HG03354 (cell line): Measurements from ENCODE around the gene KLHDC9.
"Not testable (repeated sequence)": the region's sequence is repeated elsewhere in the genome, so short reads cannot be mapped to it uniquely, and the experiment has no call there.

ENCODE experiments used
- ATAC-seq: cut with Tn5 transposase; IDR thresholded peaks from one replicate; pipeline ENCODE4 v1.9.1; 2021; ENCODE audit warnings: mild to moderate bottlenecking; ENCODE audit not compliant: unreplicated experiment, poor library complexity, severe bottlenecking

KLHDC9 gene, protein sequence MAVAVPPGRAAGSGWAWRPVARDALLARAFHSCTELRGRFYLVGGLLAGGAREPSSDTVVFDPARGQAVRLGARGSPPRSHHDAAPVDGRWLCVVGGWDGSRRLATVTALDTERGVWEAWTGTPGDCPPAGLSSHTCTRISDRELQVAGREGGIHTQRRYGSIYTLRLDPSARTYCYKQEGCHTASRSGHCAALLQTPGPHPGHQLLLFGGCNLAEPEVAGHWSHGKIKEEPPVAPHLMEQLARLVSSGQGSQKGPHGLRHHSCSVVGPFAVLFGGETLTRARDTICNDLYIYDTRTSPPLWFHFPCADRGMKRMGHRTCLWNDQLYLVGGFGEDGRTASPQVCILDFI

DNA sequence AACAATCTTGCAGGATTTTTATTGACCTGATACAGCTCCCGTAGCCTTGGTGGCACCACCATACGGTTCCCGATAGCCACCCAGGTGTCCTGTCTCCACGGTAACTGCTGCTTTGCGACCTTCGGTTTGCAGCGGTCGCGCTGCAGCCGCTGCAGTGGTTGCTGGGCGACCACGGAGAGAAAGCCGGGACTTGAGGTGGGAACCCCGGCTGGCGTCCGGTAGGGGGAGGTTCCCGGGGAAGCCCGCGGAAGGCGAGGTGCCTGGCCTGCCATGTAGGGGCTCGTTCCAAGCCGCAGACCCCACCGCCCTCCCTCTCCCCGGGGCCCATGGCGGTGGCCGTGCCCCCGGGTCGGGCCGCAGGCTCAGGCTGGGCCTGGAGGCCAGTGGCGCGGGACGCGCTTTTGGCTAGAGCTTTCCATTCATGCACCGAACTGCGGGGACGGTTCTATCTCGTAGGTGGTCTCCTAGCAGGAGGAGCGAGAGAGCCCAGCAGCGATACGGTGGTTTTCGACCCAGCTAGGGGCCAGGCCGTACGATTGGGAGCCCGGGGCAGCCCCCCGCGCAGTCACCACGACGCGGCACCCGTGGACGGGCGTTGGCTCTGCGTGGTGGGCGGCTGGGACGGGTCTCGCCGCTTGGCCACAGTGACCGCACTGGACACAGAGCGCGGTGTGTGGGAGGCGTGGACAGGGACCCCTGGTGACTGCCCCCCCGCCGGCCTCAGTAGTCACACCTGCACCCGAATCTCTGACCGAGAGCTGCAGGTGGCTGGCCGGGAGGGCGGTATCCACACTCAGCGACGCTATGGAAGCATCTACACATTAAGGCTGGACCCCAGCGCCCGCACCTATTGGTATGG is at the start of gene KLHDC9:
KLHDC9 (plus strand) TSS at position 152 of the 859 bp plus-strand sequence; CDS start at position 327, 175 bp downstream.
- peak; percentile 69 for ATAC-seq

DNA sequence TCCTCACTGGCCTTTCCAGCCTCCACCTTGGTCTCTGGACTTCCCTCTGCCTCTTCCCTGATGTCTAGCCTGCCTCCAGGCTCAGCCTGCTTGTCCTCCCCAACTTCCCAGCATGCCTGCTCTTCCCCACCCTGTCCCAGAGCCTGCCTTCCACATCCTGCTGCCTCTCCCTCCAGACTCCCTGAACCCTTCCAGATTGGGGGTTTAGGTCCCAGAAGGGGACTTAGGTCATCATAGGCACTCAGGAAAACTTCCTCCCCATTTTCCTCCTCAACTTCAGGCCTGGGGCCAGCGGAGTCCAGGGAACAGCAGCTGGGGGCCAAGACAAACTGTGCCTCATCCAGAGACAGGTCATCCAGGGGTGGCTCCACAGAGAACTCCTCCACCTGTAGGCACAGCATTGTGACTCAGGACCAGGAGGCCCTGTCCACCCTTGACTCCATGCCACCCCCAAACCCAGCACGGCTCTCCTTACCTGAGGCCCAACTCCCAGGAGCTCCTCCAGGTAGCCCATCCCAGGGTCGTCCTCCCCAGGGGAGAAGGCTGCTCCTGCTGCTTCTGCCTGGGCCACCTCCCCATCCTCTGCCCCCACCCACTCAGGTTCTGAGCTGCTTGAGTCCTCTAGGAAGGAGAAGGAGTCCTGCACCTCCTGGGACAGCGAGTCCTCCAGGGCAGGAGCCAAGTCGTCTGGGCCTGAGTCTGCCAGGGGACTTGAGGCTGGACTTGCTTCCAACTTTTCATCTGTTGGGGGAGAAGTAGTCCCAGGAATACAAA is 49.0 kb upstream of the KLHDC9 start:
- no peak for ATAC-seq

DNA sequence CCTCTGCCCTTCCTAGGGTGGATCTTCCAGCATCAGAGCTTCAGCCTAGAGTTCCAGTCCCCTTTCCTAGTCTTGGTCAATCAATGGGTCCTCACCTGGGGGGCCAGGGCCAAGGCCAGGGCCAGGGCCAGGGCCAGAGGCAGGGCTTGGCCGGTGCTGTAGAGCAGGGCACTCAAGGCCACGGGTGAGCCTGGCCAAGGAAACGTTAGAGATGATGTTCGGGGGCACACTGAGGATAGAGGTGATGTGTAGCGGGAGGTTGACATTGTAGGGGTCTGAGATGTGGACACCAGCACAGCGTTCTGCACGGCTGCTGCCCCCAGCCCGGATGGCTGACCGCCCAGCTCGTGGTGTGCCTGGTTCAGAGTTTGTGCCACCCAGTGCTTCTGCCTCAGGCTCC is 46.9 kb upstream of the KLHDC9 start:
- ATAC-seq, result no peak

DNA sequence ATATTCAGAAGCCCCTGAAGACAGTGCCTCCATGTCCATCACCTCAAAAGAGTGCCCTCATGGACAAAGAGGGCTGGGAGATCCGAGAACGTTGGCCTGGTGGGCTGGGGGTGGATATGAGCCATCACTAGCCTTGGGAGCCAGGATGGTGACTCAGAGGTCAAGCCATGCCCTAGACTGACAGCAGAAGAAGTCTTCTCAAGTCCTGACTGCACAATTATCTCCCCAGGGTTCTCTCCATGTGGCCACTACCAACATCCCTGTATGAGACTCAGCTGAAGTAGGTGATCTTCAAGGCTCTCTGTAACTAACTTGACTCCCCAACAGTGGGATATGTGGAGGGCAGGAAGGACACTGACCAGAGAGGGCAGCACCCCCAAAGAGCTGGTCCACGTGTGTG is 45.3 kb upstream of the KLHDC9 start:
- no peak for ATAC-seq

DNA sequence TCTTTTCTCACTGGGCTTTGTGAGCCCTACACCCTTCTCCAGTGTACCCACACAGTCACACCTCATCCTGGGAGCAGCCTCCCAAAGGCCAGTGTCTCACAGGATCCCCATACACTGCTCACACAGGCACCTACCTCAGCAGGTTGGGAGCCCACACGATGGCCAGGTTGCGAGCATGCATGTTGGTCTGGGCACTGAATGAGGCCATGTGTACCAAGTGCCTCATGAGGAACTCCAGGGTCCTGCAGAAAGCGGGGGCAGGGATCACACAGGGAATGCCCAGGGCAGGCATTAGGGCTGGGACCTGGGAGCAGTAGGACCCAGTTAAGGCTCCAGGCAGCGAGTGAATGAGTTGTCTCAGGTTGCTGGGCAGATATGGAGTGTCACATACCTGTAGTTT is 43.9 kb upstream of the KLHDC9 start:
- no peak for ATAC-seq

DNA sequence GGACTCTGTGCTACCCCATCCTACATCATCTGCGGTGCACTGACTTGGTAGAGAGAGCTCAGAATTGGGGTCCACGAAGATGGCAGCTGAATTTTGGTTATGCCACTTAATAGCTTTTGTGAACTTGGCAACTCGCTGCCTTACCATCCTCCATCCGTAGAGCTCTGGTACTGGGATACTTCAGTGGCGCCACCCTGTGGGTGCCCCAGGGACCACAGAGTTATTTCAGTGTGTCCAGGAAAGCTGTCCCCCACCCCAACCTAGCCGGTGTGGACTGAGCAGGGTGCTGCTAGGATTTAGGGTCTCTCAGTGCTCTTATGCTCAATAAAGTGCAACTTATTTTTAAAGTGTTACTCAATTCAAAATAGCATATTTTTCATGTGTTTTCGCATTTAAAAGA is 43.4 kb upstream of the KLHDC9 start:
- no peak for ATAC-seq

DNA sequence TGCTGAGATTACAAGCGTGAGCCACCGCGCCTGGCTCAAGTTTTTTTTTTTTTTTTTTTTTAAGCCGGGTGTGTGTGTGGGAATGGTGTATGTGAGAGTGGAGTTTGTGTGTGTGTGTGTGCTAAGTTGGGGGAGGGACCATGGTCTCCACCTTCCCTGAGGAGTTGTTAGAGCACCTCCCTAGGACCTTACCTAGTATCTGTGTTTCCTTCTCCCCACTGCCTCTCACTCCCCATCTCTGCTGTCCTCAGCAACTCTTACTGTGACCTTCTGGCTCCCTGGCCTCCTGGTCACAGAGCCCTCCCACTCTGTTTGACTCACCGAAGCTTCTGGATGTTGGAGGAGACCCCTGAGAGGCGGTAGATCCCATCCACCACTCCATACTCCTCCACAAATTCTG is 38.9 kb upstream of the KLHDC9 start:
- no peak for ATAC-seq

DNA sequence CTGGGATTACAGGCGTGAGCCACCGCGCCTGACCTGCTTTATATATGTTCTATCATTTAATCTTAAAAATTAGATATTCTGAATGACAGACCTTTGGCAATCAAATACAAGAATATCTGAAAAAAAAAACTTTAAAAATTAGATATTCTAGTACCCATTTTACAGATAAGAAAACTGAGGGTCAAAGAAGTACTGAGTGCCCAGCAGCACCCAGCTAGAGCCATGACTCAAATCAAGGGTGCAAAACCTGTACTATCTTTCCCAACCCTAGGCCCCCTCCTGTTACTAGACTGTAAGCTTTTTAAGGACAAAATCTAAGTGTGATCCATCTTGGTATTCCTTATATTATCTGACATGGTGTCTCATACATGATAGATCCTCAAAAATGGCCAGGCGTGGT is 36.7 kb upstream of the KLHDC9 start:
- ATAC-seq, result no peak

DNA sequence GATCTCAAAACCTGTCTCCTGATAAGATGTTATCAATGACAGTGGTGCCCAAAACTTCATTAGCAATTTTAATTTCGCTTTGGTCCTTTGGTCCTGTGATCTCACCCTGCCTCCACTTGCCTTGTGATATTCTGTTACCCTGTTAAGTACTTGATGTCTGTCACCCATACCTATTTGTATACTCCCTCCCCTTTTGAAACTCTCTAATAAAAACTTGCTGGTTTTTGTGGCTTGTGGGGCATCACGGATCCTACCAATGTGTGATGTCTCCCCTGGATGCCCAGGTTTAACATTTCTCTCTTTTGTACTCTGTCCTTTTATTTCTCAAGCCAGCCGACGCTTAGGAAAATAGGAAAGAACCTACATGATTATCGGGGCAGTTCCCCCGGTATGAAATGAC is 34.2 kb upstream of the KLHDC9 start:
- not testable (repeated sequence) for ATAC-seq

DNA sequence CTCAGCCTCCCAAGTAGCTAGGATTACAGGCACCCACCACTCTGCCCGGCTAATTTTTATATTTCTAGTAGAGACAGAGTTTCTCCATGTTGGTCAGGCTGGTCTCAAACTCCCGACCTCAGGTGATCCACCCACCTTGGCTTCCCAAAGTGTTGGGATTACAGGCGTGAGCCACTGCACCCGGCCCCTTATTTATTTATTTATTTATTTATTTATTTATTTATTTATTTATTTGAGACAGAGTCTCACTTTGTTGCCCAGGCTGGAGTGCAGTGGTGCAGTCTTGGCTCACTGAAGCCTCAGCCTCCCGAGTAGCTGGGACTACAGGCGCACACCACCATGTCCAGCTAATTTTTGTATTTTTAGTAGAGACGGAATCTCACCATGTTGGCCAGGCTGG is 32.5 kb upstream of the KLHDC9 start:
- not testable (repeated sequence) for ATAC-seq

DNA sequence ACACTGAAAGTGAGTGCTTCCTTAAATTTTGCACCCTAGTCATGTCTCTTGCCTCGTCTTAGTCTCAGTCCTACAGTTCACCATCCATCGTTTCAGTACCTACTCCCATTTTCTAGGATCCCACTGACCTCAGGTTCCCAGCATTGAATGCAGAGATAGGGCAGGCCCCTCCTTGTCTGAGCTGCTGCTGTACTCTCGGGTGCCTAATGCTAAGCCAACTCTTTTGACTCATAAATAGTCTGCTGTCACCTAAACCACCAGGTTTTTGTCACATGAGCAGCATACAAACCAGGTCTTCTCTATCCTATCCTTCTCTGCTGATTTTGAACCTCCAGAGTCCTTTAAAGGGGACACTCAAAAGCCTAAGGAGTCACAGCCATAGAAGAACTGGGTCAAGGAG is 31.5 kb upstream of the KLHDC9 start:
- no peak for ATAC-seq

DNA sequence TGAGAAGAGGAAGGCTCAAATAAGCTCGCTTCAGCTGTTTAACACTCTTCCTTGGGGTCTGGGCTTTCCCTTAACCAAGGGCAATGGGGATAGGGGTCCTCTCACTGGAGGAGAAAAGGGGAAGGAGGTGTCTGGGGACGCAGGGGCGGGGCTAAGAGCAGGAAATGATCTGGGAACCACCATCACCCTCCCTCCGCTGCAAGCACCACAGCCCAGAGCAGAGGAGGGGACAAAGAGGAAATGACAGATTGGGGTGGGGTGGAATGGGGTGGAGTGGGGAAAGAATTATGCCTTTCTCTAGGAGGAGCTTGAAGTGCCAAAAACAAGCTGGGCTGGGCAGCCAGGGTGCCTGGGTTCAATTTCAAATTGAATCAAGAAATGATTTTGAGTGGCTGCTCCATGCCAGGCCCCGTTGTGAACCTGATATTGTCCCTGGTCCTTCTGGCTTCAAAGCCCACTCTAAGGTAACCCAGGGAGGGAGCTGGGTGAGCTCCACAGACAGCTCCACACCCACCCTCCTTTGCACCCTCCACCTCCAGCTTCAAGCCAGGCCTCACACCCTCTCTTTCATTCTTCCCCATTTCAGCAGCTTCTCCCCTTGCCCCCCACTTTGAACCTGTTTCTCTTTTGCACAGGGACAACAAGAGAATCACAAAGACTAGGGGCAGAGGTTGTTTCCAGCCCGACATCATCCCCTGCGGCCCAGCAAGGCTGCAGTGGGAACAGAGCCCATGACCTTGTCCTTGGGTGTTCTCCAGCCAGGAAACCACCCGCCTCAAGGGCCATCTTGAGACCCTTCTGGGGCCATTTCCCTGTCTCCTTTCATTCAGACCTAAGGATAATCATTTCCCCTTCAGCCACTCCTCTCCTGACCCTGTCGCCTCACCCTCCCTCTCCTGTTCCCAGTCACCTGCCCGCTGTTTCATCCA is 29.6 kb upstream of the KLHDC9 start:
- peak; percentile 62 for ATAC-seq

DNA sequence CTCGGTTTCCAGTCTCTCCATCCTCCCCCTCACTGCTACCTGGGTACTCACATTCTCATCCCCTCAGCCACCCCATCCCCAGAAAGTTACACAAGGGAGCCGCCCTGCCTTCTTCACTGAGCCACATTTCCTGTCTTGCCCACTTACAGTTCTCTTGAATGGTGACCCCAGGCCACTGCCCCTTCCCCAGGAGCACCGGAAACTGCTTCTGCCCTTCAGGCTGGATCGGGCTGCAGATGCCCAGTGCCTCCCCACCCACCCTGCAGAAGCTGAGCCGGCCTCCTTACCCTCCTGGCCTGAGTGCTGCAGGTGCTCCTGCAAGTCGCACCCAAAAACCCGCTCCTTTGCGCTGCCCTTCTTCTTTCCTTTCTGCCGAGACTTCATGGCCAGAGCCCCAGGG is 28.9 kb upstream of the KLHDC9 start:
- ATAC-seq, result peak; percentile 0

DNA sequence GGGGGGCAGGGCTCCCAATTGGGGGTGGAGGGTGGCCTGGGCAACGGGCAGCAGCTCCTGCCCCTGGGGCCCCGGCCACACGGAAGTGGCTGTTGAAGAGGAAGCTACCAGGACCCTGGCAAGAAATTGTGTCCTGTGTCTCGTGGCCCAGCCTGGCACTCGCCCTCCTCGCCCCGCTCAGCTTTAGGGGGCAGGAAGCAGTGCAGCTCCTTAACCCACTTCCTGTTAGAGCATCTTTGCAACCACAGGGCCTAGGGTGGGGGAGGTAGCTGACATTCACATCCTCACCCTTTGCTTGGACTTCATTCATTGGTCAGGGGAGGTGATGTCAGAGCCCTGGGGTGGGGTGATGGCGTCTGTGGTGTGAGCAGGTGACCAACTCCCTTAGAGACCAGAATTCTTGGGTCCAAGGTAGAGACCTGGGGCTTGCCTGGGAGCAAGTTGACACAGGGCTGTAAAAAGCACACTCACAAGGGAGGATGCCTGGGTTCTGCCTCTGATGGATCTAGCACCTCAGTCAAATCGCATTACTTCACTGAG is 28.4 kb upstream of the KLHDC9 start, which contains the start of gene ARHGAP30:
ARHGAP30 (minus strand) TSS at position 161 of the 540 bp plus-strand sequence. CDS start 267 bp downstream, outside the sequence.
- peak; percentile 88 for ATAC-seq

DNA sequence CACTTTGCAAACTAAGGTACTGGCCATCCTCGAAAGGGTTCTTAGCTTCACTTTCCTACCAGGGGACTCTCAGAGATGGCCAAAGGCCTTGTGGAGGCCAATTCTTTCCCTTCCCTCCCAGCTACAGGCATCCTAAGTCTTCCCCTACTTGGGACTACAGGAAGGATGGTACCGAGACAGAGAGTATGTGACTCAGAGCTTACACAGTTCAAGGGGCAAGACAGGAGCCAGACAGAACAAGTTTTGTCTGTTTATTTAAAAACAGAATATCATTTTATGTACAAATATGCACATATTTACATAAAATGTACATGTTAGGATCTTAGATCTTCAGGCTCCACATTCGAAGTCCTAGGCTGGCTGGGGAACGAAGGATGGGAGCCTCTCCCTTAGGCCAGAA is 27.4 kb upstream of the KLHDC9 start:
- no peak for ATAC-seq

DNA sequence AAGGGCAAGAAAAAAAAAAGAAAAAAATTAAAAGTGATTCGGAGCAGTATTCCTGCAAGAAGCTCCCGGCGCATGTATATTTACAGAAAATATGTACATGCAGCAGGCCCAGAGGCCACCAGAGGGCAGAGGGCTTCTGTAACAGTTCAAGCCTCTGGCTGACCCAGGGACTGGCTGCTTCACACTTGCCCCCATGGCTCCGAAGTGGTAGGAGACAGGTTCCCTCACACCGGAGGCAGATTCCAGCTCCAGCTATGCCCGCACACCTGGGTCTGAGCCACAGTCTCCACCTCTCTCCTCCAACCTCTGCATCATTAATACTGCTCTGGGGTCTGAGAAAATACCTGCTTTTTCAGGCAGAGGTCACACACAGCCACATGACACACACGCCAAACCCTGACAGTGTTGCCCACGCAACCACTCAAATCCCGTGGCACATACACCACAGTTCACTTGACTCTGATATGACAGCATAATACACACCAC is 26.2 kb upstream of the KLHDC9 start:
- no peak for ATAC-seq

DNA sequence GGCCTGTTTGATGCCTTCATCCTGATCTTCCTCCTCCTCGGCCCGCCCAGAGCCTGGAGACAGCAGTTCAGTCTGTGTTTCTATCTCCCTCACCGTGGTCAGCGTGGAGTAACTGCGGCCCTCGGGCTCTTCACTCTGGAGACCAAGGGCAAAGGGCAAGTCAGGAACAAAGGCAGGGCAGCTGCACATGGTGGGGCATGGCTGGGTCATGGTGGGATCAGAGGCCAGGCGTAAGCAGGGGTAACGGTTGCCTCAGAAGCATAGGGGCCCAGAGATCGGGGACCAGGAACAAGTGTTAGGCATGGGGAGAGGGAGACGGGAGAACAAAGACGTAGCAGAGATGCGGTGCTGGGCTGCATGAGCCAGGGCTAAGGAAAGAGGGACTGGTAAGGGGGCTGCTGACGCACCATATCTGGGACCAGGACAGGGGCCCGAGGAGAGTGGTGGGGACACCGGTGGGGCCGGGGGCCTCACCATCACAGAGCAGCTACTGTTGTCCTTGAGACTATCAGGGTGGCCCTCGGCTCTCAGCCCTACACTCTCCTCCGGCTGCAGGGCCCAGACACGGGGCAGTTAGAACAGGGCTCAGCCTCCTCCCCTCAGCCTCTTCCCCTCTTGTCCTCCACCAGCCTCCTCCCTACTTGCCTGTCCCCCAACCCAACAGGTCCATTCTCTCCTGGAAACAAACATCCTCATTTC is 25.3 kb upstream of the KLHDC9 start:
- ATAC-seq, result no peak

DNA sequence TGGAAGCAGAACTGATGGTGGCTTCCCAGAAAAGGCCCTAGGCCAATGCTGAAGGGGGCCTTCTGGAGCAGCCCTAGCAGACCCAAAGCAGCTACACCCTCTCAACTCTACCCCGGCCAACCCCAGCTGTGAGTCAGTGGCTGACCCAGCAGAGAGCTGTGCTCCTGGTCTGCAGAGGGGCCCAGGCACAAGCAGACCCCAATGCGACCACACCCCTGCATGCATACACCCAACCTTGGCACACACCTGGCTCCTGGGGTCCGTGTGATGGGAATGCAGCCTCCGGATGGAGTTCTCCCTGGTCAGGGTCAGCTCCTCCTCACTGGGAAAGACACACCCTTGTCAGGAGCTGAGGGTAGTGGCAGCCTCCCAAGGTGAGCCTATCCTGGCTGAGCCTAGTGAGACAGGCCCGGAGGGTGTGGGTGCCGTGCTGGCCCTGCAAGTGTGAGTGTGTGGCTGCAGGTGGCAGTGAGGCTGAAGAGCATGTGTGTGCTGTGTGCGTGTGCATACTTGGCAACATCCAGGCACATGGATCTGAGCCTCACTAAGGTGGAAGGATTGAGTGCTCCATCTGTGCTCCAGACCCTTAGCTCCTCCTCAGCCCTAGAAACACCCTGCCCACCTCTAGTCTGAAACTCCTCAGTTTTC is 24.6 kb upstream of the KLHDC9 start:
- no peak for ATAC-seq
